PFSK-1 (cell line): ENCODE measurements around the gene PRAF2. TPM values are rescaled to one million over a fixed set of nuclear protein-coding genes. Genes with fewer than 3 reads are reported as not detected.

Experiments
- FOXP2 ChIP-seq: optimal IDR thresholded peaks from 2 replicates; pipeline ENCODE3; 2011; ENCODE audit warnings: borderline replicate concordance, control low read depth, inconsistent platforms; ENCODE audit not compliant: insufficient read depth; ENCODE audit errors: extremely low read length, extremely low read depth
- POLR2AphosphoS5 ChIP-seq: IDR thresholded peaks from 2 replicates; pipeline ENCODE4 v1.6.1; 2012; ENCODE audit warnings: low read depth, mild to moderate bottlenecking, control low read depth, low read length, moderate library complexity
- REST ChIP-seq, 2 experiments: IDR thresholded peaks; 2 replicates each; pipeline versions ENCODE4 v1.6.1 to v1.8.0; 2011 to 2012; ENCODE audit warnings: low read depth in 2 of 2, low read length in 2 of 2, control low read depth in 1 of 2, inconsistent platforms in 1 of 2, mild to moderate bottlenecking in 1 of 2, moderate library complexity in 1 of 2; ENCODE audit not compliant: insufficient read depth in 1 of 2
- SIN3A ChIP-seq: IDR thresholded peaks from 2 replicates; pipeline ENCODE4 v1.6.1; 2012; ENCODE audit warnings: mild to moderate bottlenecking, low read length, moderate library complexity, borderline replicate concordance; ENCODE audit not compliant: insufficient read depth
- TAF1 ChIP-seq: IDR thresholded peaks from 2 replicates; pipeline ENCODE4 v1.6.1; 2012; ENCODE audit warnings: low read length, control low read depth, borderline replicate concordance; ENCODE audit not compliant: insufficient read depth
- polyA plus RNA-seq: library from polyadenylated mRNA; unstranded; fragments of >200 nt; gene quantifications from one replicate; pipeline ENCODE4 v1.2.1, GENCODE V29; 2012; ENCODE audit warnings: low read depth, missing spikeins; ENCODE audit not compliant: insufficient read length

The PRAF2 gene
- 61.5 TPM for polyA plus RNA-seq

- TF ChIP-seq FOXP2 (no peak), POLR2AphosphoS5 (peak; percentile 70), SIN3A (peak; percentile 48; the same call in 1 of the 2 replicates), TAF1 (peak; percentile 69; the same call in 1 of the 2 replicates), REST (IDR thresholded peaks at IDR 0.05; ENCODE audit: insufficient read depth in 1 of 2, low read depth in 2 of 2, low read length in 2 of 2) (no peak)
Observed at GRCh38 chrX:49073601-49074575, at the start of gene PRAF2. Gene PRAF2, minus strand, starts transcription at chrX:49074002. Its CDS starts 15 bp downstream, at chrX:49073987.

DNA sequence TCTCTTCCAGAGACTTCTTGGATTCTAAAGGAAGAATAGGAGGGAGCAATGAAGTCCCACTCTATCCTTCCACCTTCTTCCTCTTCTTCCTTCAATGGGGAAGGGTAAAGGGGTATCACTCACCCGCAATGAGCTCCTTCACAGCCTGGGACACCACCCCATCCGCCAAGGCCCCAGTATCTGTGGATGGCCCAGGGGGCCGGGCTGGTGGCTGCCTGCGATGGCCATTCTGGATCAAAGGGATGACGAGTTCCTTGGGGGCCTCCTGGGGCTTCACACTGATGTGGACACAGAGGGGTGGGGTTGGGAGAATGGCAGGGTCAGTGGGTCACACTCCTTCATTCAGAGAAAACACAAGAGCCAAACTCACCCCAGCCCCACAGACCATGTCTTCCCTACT, 48.7 kb upstream of the PRAF2 start:
- no peak for TF ChIP-seq REST (IDR thresholded peaks at IDR 0.05; ENCODE audit: insufficient read depth in 1 of 2, low read depth in 2 of 2, low read length in 2 of 2)
- no peak for TF ChIP-seq FOXP2
- TF ChIP-seq TAF1, result no peak
- TF ChIP-seq POLR2AphosphoS5, result no peak
- TF ChIP-seq SIN3A, result no peak

DNA sequence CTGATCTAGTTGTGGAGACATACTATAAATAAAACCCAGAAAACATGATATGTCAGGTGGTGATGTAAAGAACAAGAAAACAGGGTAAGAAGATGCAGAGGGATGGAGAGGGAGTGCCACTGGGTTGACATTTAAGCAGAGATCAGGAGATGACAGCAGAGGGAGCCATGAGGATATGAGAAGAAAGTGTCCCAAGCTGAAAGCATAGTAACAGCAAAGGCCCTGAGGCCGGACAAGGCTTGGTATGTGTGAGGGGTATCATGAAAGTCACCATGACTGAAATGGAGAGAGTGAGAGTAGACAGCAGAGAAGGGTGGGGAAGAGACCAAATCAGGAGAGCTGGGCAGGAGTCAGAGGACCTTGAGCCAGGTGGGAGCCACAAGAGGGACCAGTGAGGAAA, 46.3 kb upstream of the PRAF2 start:
- TF ChIP-seq FOXP2, result no peak
- TF ChIP-seq POLR2AphosphoS5, result no peak
- no peak for TF ChIP-seq SIN3A
- TF ChIP-seq TAF1, result no peak
- no peak for TF ChIP-seq REST (IDR thresholded peaks at IDR 0.05; ENCODE audit: insufficient read depth in 1 of 2, low read depth in 2 of 2, low read length in 2 of 2)

GRCh38 chrX:49117581-49117980, 43.8 kb upstream of the PRAF2 start:
- no peak for TF ChIP-seq TAF1
- no peak for TF ChIP-seq FOXP2
- no peak for TF ChIP-seq SIN3A
- TF ChIP-seq REST (IDR thresholded peaks at IDR 0.05; ENCODE audit: insufficient read depth in 1 of 2, low read depth in 2 of 2, low read length in 2 of 2), result no peak
- TF ChIP-seq POLR2AphosphoS5, result no peak
